ENCODE data around the gene ZNF362.

Gene ZNF362

GRCh38 chr1:33246171-33246570 lies 10.1 kb upstream of the ZNF362 start:
- no peak for DNase-seq

- DNase-seq: no peak
These were observed 8.7 kb upstream of the ZNF362 start for GRCh38 chr1:33247545-33247944.

GRCh38 chr1:33248244-33248643 lies 8.0 kb upstream of the ZNF362 start:
- DNase-seq: no peak

GRCh38 chr1:33249422-33249821 lies 6.9 kb upstream of the ZNF362 start:
- DNase-seq: no peak

- no peak for DNase-seq
These were observed 6.1 kb upstream of the ZNF362 start for GRCh38 chr1:33250217-33250616.

- no peak for DNase-seq
These were observed 5.6 kb upstream of the ZNF362 start for GRCh38 chr1:33250724-33251123.

GRCh38 chr1:33254491-33254890 lies 1.8 kb upstream of the ZNF362 start:
- no peak for DNase-seq

GRCh38 chr1:33255347-33256220 lies 708 bp upstream of the ZNF362 start:
- DNase-seq: peak; percentile 51

GRCh38 chr1:33256221-33256470 lies 146 bp upstream of the ZNF362 start:
- no peak for DNase-seq

GRCh38 chr1:33257207-33257771 lies 997 bp downstream of the ZNF362 start:
- no peak for DNase-seq

GRCh38 chr1:33257772-33258712 lies 1.8 kb downstream of the ZNF362 start:
- no peak for DNase-seq

- DNase-seq: no peak
These were observed 2.5 kb downstream of the ZNF362 start for GRCh38 chr1:33258788-33259274.

GRCh38 chr1:33259879-33260278 lies 3.6 kb downstream of the ZNF362 start:
- DNase-seq: no peak

GRCh38 chr1:33260439-33260838 lies 4.1 kb downstream of the ZNF362 start:
- DNase-seq: no peak

- DNase-seq: no peak
These were observed 5.1 kb downstream of the ZNF362 start for GRCh38 chr1:33261344-33261743.

GRCh38 chr1:33263890-33264504 lies 7.7 kb downstream of the ZNF362 start:
- DNase-seq: no peak

GRCh38 chr1:33265780-33266605 lies 9.7 kb downstream of the ZNF362 start:
- no peak for DNase-seq

GRCh38 chr1:33266766-33267165 lies 10.5 kb downstream of the ZNF362 start:
- DNase-seq: no peak

GRCh38 chr1:33267468-33268205 lies 11.3 kb downstream of the ZNF362 start:
- no peak for DNase-seq

- no peak for DNase-seq
These were observed 12.2 kb downstream of the ZNF362 start for GRCh38 chr1:33268457-33268856.

- DNase-seq: no peak
These were observed 12.8 kb downstream of the ZNF362 start for GRCh38 chr1:33268927-33269610.
